Measurements from ENCODE around the gene ATG9A.

ATG9A gene

DNA sequence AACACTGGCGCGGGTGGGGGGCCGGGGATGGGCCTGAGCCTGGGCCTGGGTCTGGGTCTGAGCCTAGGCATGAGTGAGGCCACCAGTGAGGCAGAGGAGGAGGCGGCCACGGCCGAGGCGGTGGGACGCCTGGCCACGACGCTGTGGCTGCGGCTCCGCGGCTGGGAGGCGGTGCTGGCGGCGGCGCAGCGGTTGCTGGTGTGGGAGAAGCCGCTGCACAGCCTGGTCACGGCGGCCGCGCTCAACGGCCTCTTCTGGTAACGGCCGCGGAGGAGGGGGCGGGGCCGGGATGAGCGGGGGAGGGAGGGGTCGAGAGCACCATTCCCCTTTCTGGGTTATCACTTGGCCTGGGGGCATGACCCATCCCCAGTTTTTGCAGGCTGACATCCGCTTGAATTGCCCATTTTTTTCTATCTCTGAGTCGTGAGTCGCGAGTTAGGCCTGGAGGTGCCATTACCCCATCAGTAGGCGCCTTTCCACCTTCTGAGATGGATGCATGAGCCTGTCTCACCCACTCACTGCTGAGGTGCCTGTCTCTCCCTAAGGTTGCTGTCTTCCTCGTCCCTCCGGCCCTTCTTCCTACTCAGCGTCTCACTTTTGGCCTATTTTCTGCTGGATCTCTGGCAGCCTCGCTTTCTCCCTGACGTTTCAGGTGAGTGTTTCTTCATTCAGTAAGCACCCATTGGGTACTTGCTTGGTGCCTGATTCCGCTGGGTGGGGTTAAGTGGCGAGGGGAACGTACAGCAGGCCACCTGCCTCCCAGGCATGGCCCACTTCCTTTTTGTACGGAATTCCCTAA is 50.9 kb downstream of the ATG9A start:
- H3K27ac ChIP-seq, result peak overlapping the region; percentile 99
- no peaks in the 10 kb centered on the region for H3K36me3 ChIP-seq (ENCODE audit: control insufficient read depth, insufficient read depth, low read length)
- H3K4me1 ChIP-seq, result peaks cover 12% of the 10 kb centered on the region
- H3K9ac ChIP-seq, result no peak overlapping the region
- H2AFZ ChIP-seq, result peak overlapping the region; percentile 61
- H3K9me3 ChIP-seq (ENCODE audit: control insufficient read depth, low read length), result no peaks in the 10 kb centered on the region
- H3K79me2 ChIP-seq, result peaks cover 8% of the 10 kb centered on the region
- peak overlapping the region; percentile 63 for H3K4me3 ChIP-seq (ENCODE audit: low read depth, low read length)
- TF ChIP-seq, protein P1, sequence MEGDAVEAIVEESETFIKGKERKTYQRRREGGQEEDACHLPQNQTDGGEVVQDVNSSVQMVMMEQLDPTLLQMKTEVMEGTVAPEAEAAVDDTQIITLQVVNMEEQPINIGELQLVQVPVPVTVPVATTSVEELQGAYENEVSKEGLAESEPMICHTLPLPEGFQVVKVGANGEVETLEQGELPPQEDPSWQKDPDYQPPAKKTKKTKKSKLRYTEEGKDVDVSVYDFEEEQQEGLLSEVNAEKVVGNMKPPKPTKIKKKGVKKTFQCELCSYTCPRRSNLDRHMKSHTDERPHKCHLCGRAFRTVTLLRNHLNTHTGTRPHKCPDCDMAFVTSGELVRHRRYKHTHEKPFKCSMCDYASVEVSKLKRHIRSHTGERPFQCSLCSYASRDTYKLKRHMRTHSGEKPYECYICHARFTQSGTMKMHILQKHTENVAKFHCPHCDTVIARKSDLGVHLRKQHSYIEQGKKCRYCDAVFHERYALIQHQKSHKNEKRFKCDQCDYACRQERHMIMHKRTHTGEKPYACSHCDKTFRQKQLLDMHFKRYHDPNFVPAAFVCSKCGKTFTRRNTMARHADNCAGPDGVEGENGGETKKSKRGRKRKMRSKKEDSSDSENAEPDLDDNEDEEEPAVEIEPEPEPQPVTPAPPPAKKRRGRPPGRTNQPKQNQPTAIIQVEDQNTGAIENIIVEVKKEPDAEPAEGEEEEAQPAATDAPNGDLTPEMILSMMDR (IDR thresholded peaks at IDR 0.05), result no peak
- H3K4me2 ChIP-seq (ENCODE audit: low read length), result peak overlapping the region; percentile 81
- no peaks in the 10 kb centered on the region for H3K27me3 ChIP-seq (ENCODE audit: control insufficient read depth, insufficient read depth, low read length)

DNA sequence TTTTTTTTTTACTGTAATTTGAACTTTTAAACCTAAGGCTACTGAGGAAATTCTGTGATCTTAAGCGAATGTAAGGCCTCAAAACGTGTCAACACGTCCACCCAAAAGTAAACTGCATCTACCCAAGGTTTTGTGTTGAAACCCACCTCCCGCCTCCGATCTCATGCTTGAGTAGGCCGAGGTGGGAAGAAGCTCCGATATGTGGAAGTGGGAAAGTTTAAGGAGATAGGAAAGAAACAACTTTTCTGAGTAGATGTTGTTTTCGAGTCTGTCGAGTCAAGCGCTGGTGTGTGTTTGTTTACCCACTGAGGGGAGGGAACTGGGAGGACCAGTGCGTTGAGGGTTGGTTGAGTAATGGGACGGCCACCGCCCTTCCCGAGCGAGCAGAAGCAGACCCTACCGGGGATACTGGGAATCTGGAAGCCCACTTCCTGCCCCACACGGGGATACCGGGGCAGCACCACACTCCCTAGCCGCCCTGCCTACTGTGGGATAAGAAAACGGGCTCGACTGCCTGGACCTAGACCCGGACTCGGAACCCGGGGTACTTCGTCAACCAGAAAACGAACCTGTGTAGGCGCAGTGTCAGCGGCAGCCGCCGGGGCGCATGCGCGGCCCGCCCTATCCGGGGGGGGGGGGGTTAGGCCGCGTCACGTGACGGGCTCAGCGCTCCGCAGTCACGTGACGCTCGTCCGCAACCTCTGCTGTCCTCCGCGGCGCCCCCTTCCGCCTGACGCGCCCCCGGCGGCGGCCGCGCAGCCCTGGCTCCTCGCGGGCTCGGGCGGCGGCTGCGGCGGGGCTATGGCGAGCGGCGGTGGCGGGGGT is 51.7 kb downstream of the ATG9A start, which contains the start of gene RETREG2:
TSS of gene RETREG2 (plus strand) at position 724 of the 825 bp plus-strand sequence. CDS start at position 802, 78 bp downstream.
- Histone ChIP-seq H3K79me2 (peaks cover 8% of the 10 kb centered on the region), H3K27ac (peak within 1 kb of the TSS; percentile 99), H3K9me3 (ENCODE audit: control insufficient read depth, low read length) (no peaks in the 10 kb centered on the region), H3K4me3 (ENCODE audit: low read depth, low read length) (peak within 1 kb of the TSS; percentile 95), H2AFZ (peak within 1 kb of the TSS; percentile 93), H3K9ac (peak within 1 kb of the TSS; percentile 90), H3K27me3 (ENCODE audit: control insufficient read depth, insufficient read depth, low read length) (no peaks in the 10 kb centered on the region), H3K36me3 (ENCODE audit: control insufficient read depth, insufficient read depth, low read length) (no peaks in the 10 kb centered on the region), H3K4me1 (peaks cover 12% of the 10 kb centered on the region), H3K4me2 (ENCODE audit: low read length) (peak within 1 kb of the TSS; percentile 99)
- TF ChIP-seq, protein P1 (IDR thresholded peaks at IDR 0.05), result no peak

DNA sequence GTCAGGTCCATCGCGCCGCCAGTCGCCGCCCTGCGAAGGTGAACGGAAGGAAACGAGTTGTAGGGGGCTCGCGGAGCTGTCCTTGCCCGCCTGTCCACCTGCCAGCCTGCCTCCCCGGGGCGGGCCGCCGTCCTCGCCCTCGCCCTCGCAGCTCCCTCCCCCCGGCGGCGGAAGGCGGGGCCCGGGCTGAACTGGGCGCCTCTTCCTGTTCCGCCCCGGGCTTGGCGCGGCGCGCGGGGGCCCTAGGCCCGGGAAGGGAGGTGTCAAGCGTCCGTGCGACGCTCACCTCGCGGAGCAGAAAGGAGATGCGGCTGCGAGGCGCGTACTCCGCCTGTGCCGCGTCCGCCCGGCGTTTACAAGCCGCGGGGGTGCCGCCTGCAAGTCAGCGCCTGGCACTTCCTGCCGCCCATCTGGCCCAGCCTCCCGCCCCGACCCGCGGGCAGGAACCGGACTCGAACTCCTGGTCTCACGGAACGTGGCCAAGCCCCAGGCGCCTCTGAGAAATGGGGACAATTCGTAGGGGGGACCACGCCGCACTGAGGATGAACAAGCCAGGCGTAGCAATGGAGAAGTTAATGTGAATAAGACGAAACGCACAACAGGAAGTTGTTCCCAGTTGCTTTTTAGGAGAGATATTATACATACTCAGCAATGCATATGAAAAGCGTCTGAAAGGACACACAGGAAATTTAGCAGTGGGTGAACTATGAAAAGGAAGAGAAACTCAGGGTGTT is 52.5 kb downstream of the ATG9A start, which contains the start of gene CNPPD1:
TSS of gene CNPPD1 (minus strand) at position 108 of the 734 bp plus-strand sequence. CDS start at position 11, 97 bp downstream.
- H3K4me1 ChIP-seq, result peaks cover 12% of the 10 kb centered on the region
- peak within 1 kb of the TSS; percentile 99 for H3K4me2 ChIP-seq (ENCODE audit: low read length)
- H3K36me3 ChIP-seq (ENCODE audit: control insufficient read depth, insufficient read depth, low read length), result no peaks in the 10 kb centered on the region
- H3K4me3 ChIP-seq (ENCODE audit: low read depth, low read length), result peak within 1 kb of the TSS; percentile 95
- H3K79me2 ChIP-seq, result peaks cover 8% of the 10 kb centered on the region
- H3K9ac ChIP-seq, result peak within 1 kb of the TSS; percentile 90
- TF ChIP-seq, protein P1 (IDR thresholded peaks at IDR 0.05), result no peak
- peak within 1 kb of the TSS; percentile 93 for H2AFZ ChIP-seq
- no peaks in the 10 kb centered on the region for H3K27me3 ChIP-seq (ENCODE audit: control insufficient read depth, insufficient read depth, low read length)
- H3K27ac ChIP-seq, result peak within 1 kb of the TSS; percentile 99
- H3K9me3 ChIP-seq (ENCODE audit: control insufficient read depth, low read length), result no peaks in the 10 kb centered on the region

- TF ChIP-seq, protein P1 (IDR thresholded peaks at IDR 0.05), result peak; percentile 4
- peaks cover 12% of the 10 kb centered on the region for H3K4me1 ChIP-seq
- no peaks in the 10 kb centered on the region for H3K36me3 ChIP-seq (ENCODE audit: control insufficient read depth, insufficient read depth, low read length)
- peak overlapping the region; percentile 99 for H3K4me2 ChIP-seq (ENCODE audit: low read length)
- no peaks in the 10 kb centered on the region for H3K9me3 ChIP-seq (ENCODE audit: control insufficient read depth, low read length)
- H3K4me3 ChIP-seq (ENCODE audit: low read depth, low read length), result peak overlapping the region; percentile 95
- H3K9ac ChIP-seq, result peak overlapping the region; percentile 90
- peaks cover 8% of the 10 kb centered on the region for H3K79me2 ChIP-seq
- peak overlapping the region; percentile 93 for H2AFZ ChIP-seq
- peak overlapping the region; percentile 99 for H3K27ac ChIP-seq
- H3K27me3 ChIP-seq (ENCODE audit: control insufficient read depth, insufficient read depth, low read length), result no peaks in the 10 kb centered on the region
Measured at GRCh38 chr2:219175928-219176817, 53.3 kb downstream of the ATG9A start.
